NCI-H226 (cell line): Measurements from ENCODE around the gene DBR1.

Experiments used
- DNase-seq: peaks from one replicate; pipeline ENCODE4 v3.0.0-alpha.2; 2015

Gene DBR1

GRCh38 chr3:138174421-138175131 is at the start of gene DBR1:
TSS of gene DBR1 (minus strand) at chr3:138174921. CDS start at chr3:138174795, 126 bp downstream.
- DNase-seq: peak; percentile 72

- DNase-seq: no peak
Observed at GRCh38 chr3:138222942-138223287, 48.2 kb upstream of the DBR1 start.

- DNase-seq: no peak
Observed at GRCh38 chr3:138222131-138222941, 47.6 kb upstream of the DBR1 start.

- DNase-seq: no peak
Observed at GRCh38 chr3:138220788-138221187, 46.1 kb upstream of the DBR1 start.

GRCh38 chr3:138220242-138220641 is 45.5 kb upstream of the DBR1 start:
- DNase-seq: no peak

- no peak for DNase-seq
Observed at GRCh38 chr3:138219255-138219654, 44.5 kb upstream of the DBR1 start.

- no peak for DNase-seq
Observed at GRCh38 chr3:138213398-138214085, 38.8 kb upstream of the DBR1 start.

GRCh38 chr3:138210528-138210927 is 35.8 kb upstream of the DBR1 start:
- DNase-seq: no peak

GRCh38 chr3:138206196-138206595 is 31.5 kb upstream of the DBR1 start:
- DNase-seq: no peak

GRCh38 chr3:138205527-138205926 is 30.8 kb upstream of the DBR1 start:
- DNase-seq: peak; percentile 36

- DNase-seq: no peak
Observed at GRCh38 chr3:138203938-138204337, 29.2 kb upstream of the DBR1 start.

- no peak for DNase-seq
Observed at GRCh38 chr3:138202945-138203701, 28.4 kb upstream of the DBR1 start.

GRCh38 chr3:138200424-138200823 is 25.7 kb upstream of the DBR1 start:
- no peak for DNase-seq

GRCh38 chr3:138199851-138200250 is 25.1 kb upstream of the DBR1 start:
- DNase-seq: no peak

GRCh38 chr3:138197524-138197923 is 22.8 kb upstream of the DBR1 start:
- no peak for DNase-seq

- no peak for DNase-seq
Observed at GRCh38 chr3:138197058-138197457, 22.3 kb upstream of the DBR1 start.

GRCh38 chr3:138196023-138196422 is 21.3 kb upstream of the DBR1 start:
- DNase-seq: peak; percentile 2

- DNase-seq: peak; percentile 11
Observed at GRCh38 chr3:138195481-138195880, 20.8 kb upstream of the DBR1 start.

GRCh38 chr3:138188013-138188730 is 13.5 kb upstream of the DBR1 start:
- DNase-seq: no peak

- DNase-seq: no peak
Observed at GRCh38 chr3:138187296-138188012, 12.7 kb upstream of the DBR1 start, which contains the start of gene ARMC8. TSS of gene ARMC8 (plus strand) at chr3:138187301. CDS start at chr3:138187555, 254 bp downstream.

GRCh38 chr3:138186803-138187295 is 12.1 kb upstream of the DBR1 start:
- DNase-seq: peak; percentile 75
